Suprapubic skin (tissue), 4 donors: ENCODE data around the gene XXYLT1.

ENCODE experiments used
- CTCF ChIP-seq, 2 donors: fragments of 200-600 bp in 1 of 2; fragments of 450-650 bp in 1 of 2; sonication (generic) in 1 of 2; IDR thresholded peaks; one replicate each; pipeline ENCODE4 v1.5.1; 2016 to 2019; ENCODE audit warnings: antibody characterized with exemption in 2 of 2, mild to moderate bottlenecking in 1 of 2, moderate library complexity in 1 of 2
- EP300 ChIP-seq: sonication (generic); formaldehyde crosslinking; IDR thresholded peaks from one replicate; pipeline ENCODE4 v1.6.1; 2017; ENCODE audit warnings: antibody characterized with exemption
- POLR2A ChIP-seq, 2 donors: fragments of 450-650 bp; IDR thresholded peaks; one replicate each; pipeline ENCODE4 v1.6.1; 2017; ENCODE audit warnings: antibody characterized with exemption in 2 of 2, mild to moderate bottlenecking in 2 of 2, moderate library complexity in 2 of 2
- POLR2AphosphoS5 ChIP-seq, 3 donors: sonication (generic); formaldehyde crosslinking; IDR thresholded peaks; one replicate each; pipeline ENCODE4 v1.6.1; 2017; ENCODE audit warnings: antibody characterized with exemption in 3 of 3

DNA sequence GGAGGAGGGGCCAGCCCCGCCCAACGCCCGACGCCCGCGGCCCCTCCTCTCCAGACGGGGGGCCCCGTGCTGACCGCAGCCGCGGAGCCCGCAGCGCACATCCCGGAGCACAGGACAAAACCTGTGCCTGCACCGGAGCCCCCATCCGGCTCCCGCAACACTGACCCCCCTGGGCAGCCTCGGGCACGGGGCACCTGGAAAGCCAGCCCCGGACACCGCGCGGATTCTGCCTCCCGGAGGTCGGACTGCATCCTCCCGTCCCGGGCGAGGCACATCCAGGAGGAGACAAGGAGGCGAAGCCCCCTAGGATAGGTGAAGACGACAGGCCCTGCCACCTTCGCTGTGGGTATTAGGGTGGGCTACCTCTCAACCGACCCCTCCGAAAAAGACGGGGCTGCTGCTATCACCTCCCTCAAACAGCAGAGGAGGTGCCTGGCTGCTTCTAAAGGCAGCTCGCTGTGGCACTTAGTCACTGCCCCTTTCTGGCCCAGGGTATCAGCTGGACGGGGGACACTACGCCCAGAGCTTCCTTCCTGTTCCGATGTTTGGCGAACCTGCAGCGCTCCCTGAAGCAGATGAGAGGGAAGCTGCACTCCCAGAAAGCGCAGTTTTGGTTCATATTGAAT is 10.6 kb downstream of the XXYLT1 start:
- TF ChIP-seq CTCF (IDR thresholded peaks at IDR 0.05) (no peak), POLR2AphosphoS5 (IDR thresholded peaks at IDR 0.05) (no peak), POLR2A (IDR thresholded peaks at IDR 0.05) (no peak), EP300 (no peak)
